OCI-LY7 (cell line): ENCODE measurements around the gene RADIL. TPM values are rescaled to one million over a fixed set of nuclear protein-coding genes. Genes with fewer than 3 reads are reported as not detected.
A peak's percentile ranks its signal among the peaks of the same experiment; 100 is the strongest.

Experiments
- BruUV-seq: library from RNA; stranded (reverse); fragments of 400-500 nt; replicated peaks from 2 replicates; lab custom pipeline; 2021; lab: Mats Ljungman, UMichigan
- CTCF ChIA-PET: fragments of 300-600 bp; sonication (Branson Sonifier 250); formaldehyde crosslinking; loops from one replicate; lab custom pipeline; 2022; ENCODE audit warnings: antibody characterized with exemption; ENCODE audit not compliant: unreplicated experiment; lab: Charles Lee
- POLR2A ChIA-PET: fragments of 300-600 bp; sonication (Branson Sonifier 250); formaldehyde crosslinking; loops from one replicate; lab custom pipeline; 2022; ENCODE audit warnings: antibody characterized with exemption; lab: Charles Lee
- DNase-seq: peaks from one replicate; pipeline ENCODE4 v3.0.0-alpha.2; 2015; ENCODE audit warnings: low spot score
- H2AFZ ChIP-seq: fragments of 200-600 bp; sonication (generic), shearing (Covaris generic); 2 replicates; pipeline ENCODE4 v1.6.1; 2014; ENCODE audit warnings: mild to moderate bottlenecking, antibody characterized with exemption, low read length, moderate library complexity
- H3K27ac ChIP-seq: fragments of 200-600 bp; sonication (generic); 2 replicates; pipeline ENCODE4 v1.5.1; 2014; ENCODE audit warnings: mixed run types, low read depth, mild to moderate bottlenecking, moderate library complexity, low read length, inconsistent platforms; ENCODE audit not compliant: poor library complexity, severe bottlenecking
- H3K36me3 ChIP-seq: fragments of 200-600 bp; sonication (generic); 2 replicates; pipeline ENCODE4 v1.6.1; 2014; ENCODE audit warnings: mild to moderate bottlenecking, antibody characterized with exemption, low read length, moderate library complexity, mixed read lengths; ENCODE audit not compliant: insufficient read depth
- H3K4me1 ChIP-seq: fragments of 200-600 bp; sonication (generic); 2 replicates; pipeline ENCODE4 v1.5.1; 2014; ENCODE audit warnings: mild to moderate bottlenecking, low read length; ENCODE audit not compliant: insufficient read depth, poor library complexity, severe bottlenecking
- H3K4me2 ChIP-seq: fragments of 200-600 bp; sonication (generic); 2 replicates; pipeline ENCODE4 v1.6.1; 2014; ENCODE audit warnings: mild to moderate bottlenecking, low read length
- H3K4me3 ChIP-seq: fragments of 200-600 bp; sonication (generic); 2 replicates; pipeline ENCODE4 v1.5.1; 2014; ENCODE audit warnings: mild to moderate bottlenecking, low read depth, low read length; ENCODE audit not compliant: poor library complexity, severe bottlenecking
- H3K79me2 ChIP-seq: fragments of 200-600 bp; sonication (generic); 2 replicates; pipeline ENCODE4 v1.6.1; 2016; ENCODE audit warnings: low read depth, mild to moderate bottlenecking, low read length, moderate library complexity, mixed read lengths; ENCODE audit not compliant: insufficient read depth
- H3K9me2 ChIP-seq: fragments of 200-600 bp; sonication (generic); 2 replicates; pipeline ENCODE4 v1.6.1; 2016; ENCODE audit warnings: mild to moderate bottlenecking, low read length, mixed read lengths; ENCODE audit not compliant: insufficient read depth
- H3K9me3 ChIP-seq: fragments of 200-600 bp; sonication (generic); 2 replicates; pipeline ENCODE4 v1.6.1; 2014; ENCODE audit warnings: mild to moderate bottlenecking, mixed run types, low read length, mixed read lengths
- H4K20me1 ChIP-seq: fragments of 200-600 bp; sonication (generic); 2 replicates; pipeline ENCODE4 v1.6.1; 2014; ENCODE audit warnings: mild to moderate bottlenecking, antibody characterized with exemption, low read length, moderate library complexity, mixed read lengths; ENCODE audit not compliant: insufficient read depth
- EZH2phosphoT487 ChIP-seq: fragments of 200-600 bp; sonication (generic); IDR thresholded peaks from 2 replicates; pipeline ENCODE4 v1.6.1; 2018; ENCODE audit warnings: low read depth, borderline replicate concordance, mild to moderate bottlenecking, mixed run types, antibody characterized with exemption, low read length, moderate library complexity, mixed read lengths
- intact Hi-C: fragments of 100-400 bp; cut with micrococcal nuclease; formaldehyde crosslinking; loops from one replicate; pipeline ENCODE4 v1.10.0; 2022; ENCODE audit not compliant: unreplicated experiment
- total RNA-seq, 2 experiments: library from RNA; depleted of rRNA in 1 of 2; stranded (reverse); fragments of >200 nt in 1 of 2; shearing (Covaris generic) in 1 of 2; gene quantifications; 2 replicates each; pipeline ENCODE4 v1.2.3, GENCODE V29; 2014 to 2022
- TF ChIP-seq, protein P1 (sequence below): fragments of 200-600 bp; sonication (generic); conservative IDR thresholded peaks from 2 replicates; pipeline ENCODE4 v1.5.1; 2014; ENCODE audit warnings: mild to moderate bottlenecking, antibody characterized with exemption, low read length, moderate library complexity, mixed read lengths

RADIL gene
- total RNA-seq, 2 experiments from 2014 or later = 0.34 TPM; not detected in 1

DNA sequence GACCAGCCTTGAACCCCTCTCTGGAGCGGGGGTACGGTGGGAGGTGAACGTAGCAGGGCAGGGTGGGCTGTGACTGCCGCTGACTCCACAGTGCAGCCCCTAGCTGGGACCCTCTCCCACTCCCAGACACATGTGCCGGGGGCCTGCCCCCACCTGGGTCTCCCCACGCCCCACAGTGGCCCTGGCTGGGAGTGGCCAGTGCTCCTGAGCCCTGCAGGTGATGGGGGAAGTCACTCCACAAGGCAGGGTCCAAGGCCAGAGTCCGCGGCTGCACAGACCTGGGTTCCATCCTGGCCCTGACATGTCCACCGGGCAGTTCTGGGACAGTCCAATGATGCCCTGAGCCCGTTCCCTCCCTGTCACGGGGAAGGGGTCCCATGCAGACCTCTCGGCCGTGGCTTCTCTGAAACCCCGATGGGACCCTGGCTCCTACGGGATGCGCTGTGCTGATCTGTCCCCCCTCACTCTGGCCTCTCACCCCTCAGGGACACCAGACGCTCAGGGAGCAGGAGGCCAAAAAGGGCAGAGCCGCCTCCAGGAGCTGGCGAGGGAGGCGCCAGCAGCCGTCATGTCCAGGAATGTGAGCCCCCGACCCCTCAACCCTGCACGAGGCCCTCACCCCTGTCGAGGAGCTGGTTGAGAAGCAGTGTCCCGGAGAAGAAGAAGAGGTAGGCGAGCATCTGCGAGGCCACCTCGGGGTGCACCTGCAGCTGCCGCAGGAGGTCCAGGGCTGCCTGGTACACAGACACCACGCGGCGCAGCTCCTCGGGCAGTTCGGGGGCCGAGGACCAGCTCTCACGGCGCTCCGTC lies 67.7 kb downstream of the RADIL start:
- Histone ChIP-seq H3K27ac (no peak overlapping the region), H4K20me1 (no peaks in the 10 kb centered on the region), H3K79me2 (no peaks in the 10 kb centered on the region), H3K4me1 (no peaks in the 10 kb centered on the region), H3K36me3 (no peaks in the 10 kb centered on the region), H3K9me2 (no peaks in the 10 kb centered on the region), H3K4me3 (no peak overlapping the region), H3K9me3 (no peaks in the 10 kb centered on the region), H2AFZ (no peak overlapping the region), H3K4me2 (no peak overlapping the region)
- BruUV-seq = no TSS peak
- CTCF ChIA-PET = no interaction called here
- no peak for TF ChIP-seq EZH2phosphoT487
- TF ChIP-seq, protein P1, sequence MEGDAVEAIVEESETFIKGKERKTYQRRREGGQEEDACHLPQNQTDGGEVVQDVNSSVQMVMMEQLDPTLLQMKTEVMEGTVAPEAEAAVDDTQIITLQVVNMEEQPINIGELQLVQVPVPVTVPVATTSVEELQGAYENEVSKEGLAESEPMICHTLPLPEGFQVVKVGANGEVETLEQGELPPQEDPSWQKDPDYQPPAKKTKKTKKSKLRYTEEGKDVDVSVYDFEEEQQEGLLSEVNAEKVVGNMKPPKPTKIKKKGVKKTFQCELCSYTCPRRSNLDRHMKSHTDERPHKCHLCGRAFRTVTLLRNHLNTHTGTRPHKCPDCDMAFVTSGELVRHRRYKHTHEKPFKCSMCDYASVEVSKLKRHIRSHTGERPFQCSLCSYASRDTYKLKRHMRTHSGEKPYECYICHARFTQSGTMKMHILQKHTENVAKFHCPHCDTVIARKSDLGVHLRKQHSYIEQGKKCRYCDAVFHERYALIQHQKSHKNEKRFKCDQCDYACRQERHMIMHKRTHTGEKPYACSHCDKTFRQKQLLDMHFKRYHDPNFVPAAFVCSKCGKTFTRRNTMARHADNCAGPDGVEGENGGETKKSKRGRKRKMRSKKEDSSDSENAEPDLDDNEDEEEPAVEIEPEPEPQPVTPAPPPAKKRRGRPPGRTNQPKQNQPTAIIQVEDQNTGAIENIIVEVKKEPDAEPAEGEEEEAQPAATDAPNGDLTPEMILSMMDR = peak; percentile 37; the same call in 1 of the 2 replicates
- DNase-seq = no peak
- intact Hi-C loops = no loop called here
- POLR2A ChIA-PET = no interaction called here

DNA sequence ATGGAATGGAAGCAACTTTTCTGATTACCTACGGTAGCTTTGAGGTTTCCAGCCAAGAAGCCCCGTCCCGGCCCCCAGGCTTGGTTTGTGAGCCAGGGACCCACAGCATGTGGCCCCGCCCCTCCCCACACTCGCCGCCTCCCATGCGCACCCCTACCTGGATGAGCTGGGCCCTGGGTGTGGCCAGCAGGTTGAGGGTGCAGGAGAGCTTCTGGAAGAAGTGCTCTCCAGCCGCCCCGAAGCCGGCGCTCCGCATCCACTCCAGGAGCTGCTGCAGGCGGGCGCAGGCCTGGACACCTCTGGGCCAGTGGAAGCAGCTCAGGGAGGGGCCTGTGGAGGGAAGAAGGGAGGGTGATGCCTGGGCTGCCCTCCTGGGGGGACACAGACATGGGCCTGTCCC lies 68.4 kb downstream of the RADIL start:
- ChIA-PET POLR2A (no interaction called here), CTCF (no interaction called here)
- Histone ChIP-seq H3K9me3 (no peaks in the 10 kb centered on the region), H4K20me1 (no peaks in the 10 kb centered on the region), H3K4me1 (no peaks in the 10 kb centered on the region), H3K79me2 (no peaks in the 10 kb centered on the region), H3K27ac (no peak overlapping the region), H2AFZ (no peak overlapping the region), H3K4me2 (no peak overlapping the region), H3K4me3 (no peak overlapping the region), H3K9me2 (no peaks in the 10 kb centered on the region), H3K36me3 (no peaks in the 10 kb centered on the region)
- BruUV-seq = no TSS peak
- TF ChIP-seq, protein P1 = no peak
- TF ChIP-seq EZH2phosphoT487 = no peak
- no peak for DNase-seq
- intact Hi-C loops = no loop called here

DNA sequence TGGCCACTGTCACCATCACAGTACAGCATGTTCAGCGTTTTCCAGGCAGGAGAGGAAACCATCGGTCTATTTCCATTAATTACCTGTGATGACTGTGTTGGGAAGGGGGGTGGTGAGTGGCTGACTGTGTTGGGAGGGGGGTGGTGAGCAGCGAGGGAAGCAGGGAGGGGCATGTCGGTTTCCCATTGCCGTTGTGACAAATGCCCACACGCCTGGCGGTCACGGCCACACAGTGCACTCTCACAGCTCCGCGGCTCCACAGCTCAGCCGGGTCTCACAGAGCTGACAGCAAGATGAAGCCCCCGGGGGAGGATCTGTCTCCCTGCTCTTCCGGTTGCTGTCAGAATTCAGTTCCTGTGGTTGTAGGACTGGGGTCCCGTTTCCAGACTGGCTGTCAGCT lies 69.1 kb downstream of the RADIL start:
- CTCF ChIA-PET = no interaction called here
- TF ChIP-seq, protein P1 = no peak
- TF ChIP-seq EZH2phosphoT487 = no peak
- H4K20me1 ChIP-seq = no peaks in the 10 kb centered on the region
- no peak for DNase-seq
- intact Hi-C loops = no loop called here
- H3K79me2 ChIP-seq = no peaks in the 10 kb centered on the region
- no peak overlapping the region for H2AFZ ChIP-seq
- H3K4me2 ChIP-seq = no peak overlapping the region
- no peaks in the 10 kb centered on the region for H3K36me3 ChIP-seq
- H3K4me1 ChIP-seq = no peaks in the 10 kb centered on the region
- no peaks in the 10 kb centered on the region for H3K9me2 ChIP-seq
- H3K9me3 ChIP-seq = no peaks in the 10 kb centered on the region
- H3K4me3 ChIP-seq = no peak overlapping the region
- no peak overlapping the region for H3K27ac ChIP-seq
- POLR2A ChIA-PET = no interaction called here
- no TSS peak for BruUV-seq
